Common myeloid progenitor, CD34-positive (primary cell): ENCODE measurements around the gene PRKCZ.
A peak's percentile ranks its signal among the peaks of the same experiment; 100 is the strongest.

ENCODE experiments used
- CTCF ChIA-PET: fragments of 350-600 bp; sonication (Branson Sonifier 250); formaldehyde crosslinking; loops from one replicate; lab custom pipeline; 2021; ENCODE audit warnings: antibody characterized with exemption; lab: Charles Lee
- POLR2A ChIA-PET: fragments of 350-600 bp; sonication (Branson Sonifier 250); formaldehyde crosslinking; loops from one replicate; lab custom pipeline; 2021; ENCODE audit warnings: antibody characterized with exemption; lab: Charles Lee
- DNase-seq, 3 donors: peaks; one replicate each; pipeline versions ENCODE4 v3.0.0 to v3.0.0-alpha.2; 2013
- H3K27ac ChIP-seq, 2 experiments: 1 replicate in 1 of 2; 2 replicates in 1 of 2; pipeline ENCODE4 v1.7.0; 2013; ENCODE audit warnings: inconsistent platforms in 2 of 2, low read length in 2 of 2, mild to moderate bottlenecking in 2 of 2, low read depth in 1 of 2, moderate library complexity in 1 of 2; ENCODE audit not compliant: severe bottlenecking in 2 of 2, insufficient read depth in 1 of 2, poor library complexity in 1 of 2
- H3K27me3 ChIP-seq, 5 experiments: replicated peaks in 2 of 5; 1 replicate in 3 of 5; 2 replicates in 2 of 5; pipeline versions ENCODE4 v1.6.1 to v1.7.0; 2013; ENCODE audit warnings: low read length in 4 of 5, mild to moderate bottlenecking in 2 of 5, moderate library complexity in 2 of 5, inconsistent platforms in 1 of 5; ENCODE audit not compliant: insufficient read depth in 5 of 5, control insufficient read depth in 4 of 5
- H3K36me3 ChIP-seq, 4 experiments: 1 replicate in 2 of 4; 2 replicates in 2 of 4; pipeline versions ENCODE4 v1.6.1 to v1.7.0; 2013; ENCODE audit warnings: low read length in 3 of 4, control low read depth in 1 of 4, mild to moderate bottlenecking in 1 of 4; ENCODE audit not compliant: control insufficient read depth in 4 of 4, insufficient read depth in 4 of 4
- H3K4me1 ChIP-seq, 4 experiments: 1 replicate in 3 of 4; 2 replicates in 1 of 4; pipeline versions ENCODE4 v1.6.1 to v1.7.1; 2013; ENCODE audit warnings: low read length in 3 of 4, mild to moderate bottlenecking in 3 of 4, control low read depth in 1 of 4, inconsistent platforms in 1 of 4, moderate library complexity in 1 of 4; ENCODE audit not compliant: control insufficient read depth in 4 of 4, insufficient read depth in 4 of 4; ENCODE audit errors: control extremely low read depth in 1 of 4
- H3K4me3 ChIP-seq, 7 experiments: 1 replicate in 4 of 7; 2 replicates in 3 of 7; pipeline versions ENCODE4 v1.5.1 to v1.7.0; 2013; ENCODE audit warnings: mild to moderate bottlenecking in 7 of 7, low read length in 6 of 7, moderate library complexity in 6 of 7, inconsistent platforms in 2 of 7, low read depth in 2 of 7, control low read depth in 1 of 7; ENCODE audit not compliant: insufficient read depth in 4 of 7, control insufficient read depth in 1 of 7; ENCODE audit errors: extremely low read depth in 1 of 7
- H3K9me3 ChIP-seq, 5 experiments: 1 replicate in 4 of 5; 2 replicates in 1 of 5; pipeline versions ENCODE4 v1.6.1 to v1.7.1; 2013; ENCODE audit warnings: low read length in 4 of 5, mild to moderate bottlenecking in 2 of 5, inconsistent platforms in 1 of 5, low read depth in 1 of 5, moderate library complexity in 1 of 5; ENCODE audit not compliant: control insufficient read depth in 4 of 5, insufficient read depth in 2 of 5; ENCODE audit errors: control extremely low read depth in 1 of 5
- WGBS: methylation state at CpG from one replicate; pipeline ENCODE4 v1.1.5; 2013; ENCODE audit not compliant: insufficient coverage; 5-methylcytosine and 5-hydroxymethylcytosine counted together

The PRKCZ gene

DNA sequence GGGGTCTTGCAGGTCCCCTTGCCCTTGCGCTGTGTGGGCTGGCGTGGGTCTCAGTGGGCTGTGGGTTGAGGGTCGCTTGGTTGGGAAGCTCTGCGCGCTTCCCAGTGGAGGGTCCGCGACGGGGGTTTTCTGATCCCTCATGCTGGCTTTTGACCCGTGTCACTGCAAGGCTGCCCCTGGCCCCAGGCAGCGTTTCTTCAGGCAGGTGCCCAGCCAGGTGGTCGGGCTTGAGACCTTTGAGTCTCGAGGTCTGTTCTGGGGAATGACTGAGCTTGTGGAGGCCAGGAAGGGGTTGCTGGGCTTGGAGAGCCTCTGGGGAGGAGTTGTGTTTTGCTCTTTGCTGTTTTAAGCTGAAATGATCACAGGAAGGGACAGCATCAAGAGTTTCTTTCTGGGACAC is 183.3 kb downstream of the PRKCZ start:
- Histone ChIP-seq H3K4me1 (peaks cover 6 to 96% (median 87%) of the 10 kb centered on the region in 4 experiments), H3K27ac (peak overlapping the region in 1 of 2 experiments; percentile 71)
- 94% methylated on average over 11 of the region's 12 CpGs for WGBS

DNA sequence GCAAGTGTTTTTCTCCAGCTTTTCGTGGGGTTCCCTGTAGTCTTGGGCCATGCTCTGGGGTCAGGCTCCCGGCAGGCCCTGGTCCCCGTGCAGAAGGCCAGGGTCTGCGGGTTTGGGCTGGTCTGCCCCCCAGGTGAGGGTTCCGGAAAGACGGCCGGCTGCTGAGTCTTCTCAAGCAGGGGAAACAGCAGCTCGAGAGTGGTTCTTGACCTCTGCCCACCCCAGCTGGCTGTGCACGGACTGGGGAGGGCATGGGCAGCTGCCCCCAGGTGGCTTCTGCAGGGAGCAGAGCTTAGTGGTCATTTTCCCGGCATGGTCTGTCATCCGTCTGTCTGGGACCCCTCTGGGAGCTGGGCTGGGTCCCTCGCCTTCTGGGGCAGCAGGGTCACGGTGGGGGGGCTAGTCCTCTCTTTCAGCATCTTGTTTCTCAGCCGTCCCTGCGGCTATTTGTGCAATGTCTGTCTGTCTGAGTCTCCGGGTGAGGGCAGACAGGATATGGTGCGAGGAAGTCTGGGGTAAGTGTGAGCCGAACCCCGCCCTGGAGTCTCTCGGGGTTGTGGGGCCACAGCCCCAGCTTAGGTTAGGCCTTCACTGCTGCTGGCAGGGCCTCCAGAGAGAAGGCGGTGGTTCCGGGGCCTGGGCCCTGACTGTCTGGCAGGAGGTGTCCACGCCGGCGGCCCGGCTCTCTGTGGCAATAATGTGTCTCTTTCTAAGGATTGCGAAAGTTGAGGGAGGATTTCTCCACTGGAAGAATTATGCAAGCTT is 184.0 kb downstream of the PRKCZ start:
- peak overlapping the region in 5 of 7 experiments; percentile 8 to 60 (median 36) for H3K4me3 ChIP-seq
- H3K27ac ChIP-seq = peak overlapping the region; percentile 40 to 71
- peaks cover 6 to 95% (median 83%) of the 10 kb centered on the region in 4 experiments for H3K4me1 ChIP-seq
- ChIA-PET CTCF (interaction anchor here (1.1 to 4.3 kb wide), 12 partner anchors 9 to 147 kb away, joined by 3 to 21 read pairs (median 4); partner anchors contain the start of gene FAAP20), POLR2A (interaction anchor here (0.6 to 8.8 kb wide), 14 partner anchors 9 to 77 kb away, joined by 3 to 150 read pairs (median 6); partner anchors contain the start of gene FAAP20)
- DNase-seq = peak; percentile 57 to 86 (median 81)
- H3K36me3 ChIP-seq = peaks cover 0 to 6% (median under 1%) of the 10 kb centered on the region in 4 experiments
- H3K9me3 ChIP-seq = no peaks in the 10 kb centered on the region
- H3K27me3 ChIP-seq = no peaks in the 10 kb centered on the region
- WGBS = 27% methylated on average over 25 of the region's 27 CpGs

More for the DNA sequence above, 183.3 kb downstream of the PRKCZ start:
- ChIA-PET POLR2A (interaction anchor here (0.7 to 8.8 kb wide), 11 partner anchors 9 to 67 kb away, joined by 3 to 150 read pairs (median 7); partner anchors contain the start of gene FAAP20), CTCF (interaction anchor here (1.1 to 4.3 kb wide), 8 partner anchors 12 to 148 kb away, joined by 3 to 21 read pairs (median 6); partner anchors contain the start of gene FAAP20)
- Histone ChIP-seq H3K36me3 (peaks cover 0 to 6% (median under 1%) of the 10 kb centered on the region in 4 experiments), H3K27me3 (no peaks in the 10 kb centered on the region), H3K4me3 (peak overlapping the region in 2 of 7 experiments; percentile 15 to 60), H3K9me3 (no peaks in the 10 kb centered on the region)
- no peak for DNase-seq

DNA sequence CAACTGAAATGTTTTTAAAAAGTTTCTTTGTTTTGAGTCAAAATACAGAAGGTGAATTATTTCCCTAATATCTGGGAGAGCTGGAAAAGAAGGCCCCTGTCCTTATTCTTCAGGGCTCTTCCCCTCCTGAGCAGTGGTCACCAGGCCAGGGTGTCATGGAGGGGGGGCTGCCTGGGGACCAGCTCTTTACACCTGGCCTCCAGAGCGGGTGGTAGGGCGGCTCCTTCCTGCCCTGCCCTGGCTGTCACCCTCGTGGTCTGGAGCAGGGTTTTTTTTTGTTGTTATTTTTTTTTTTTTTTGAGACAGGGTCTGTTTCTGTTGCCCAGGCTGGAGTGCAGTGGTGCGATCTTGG is 184.5 kb downstream of the PRKCZ start:
- Histone ChIP-seq H3K9me3 (no peaks in the 10 kb centered on the region), H3K27me3 (no peaks in the 10 kb centered on the region), H3K27ac (peak overlapping the region; percentile 40 to 71), H3K36me3 (peaks cover 0 to 6% (median under 1%) of the 10 kb centered on the region in 4 experiments), H3K4me1 (peaks cover 6 to 95% (median 79%) of the 10 kb centered on the region in 4 experiments), H3K4me3 (peak overlapping the region in 2 of 7 experiments; percentile 0 to 36)
- peak in 1 of 3 donors; percentile 37 for DNase-seq
- 20% methylated on average over 1 of the region's 4 CpGs for WGBS
- ChIA-PET CTCF (interaction anchor here (1.1 to 4.3 kb wide), 8 partner anchors 8 to 66 kb away, joined by 3 to 21 read pairs (median 3); no protein-coding TSS in a partner anchor), POLR2A (interaction anchor here (0.6 to 8.8 kb wide), 11 partner anchors 9 to 77 kb away, joined by 3 to 150 read pairs (median 5); no protein-coding TSS in a partner anchor)
